GM21825 (cell line): Measurements from ENCODE around the gene NBPF8.
"Not testable (repeated sequence)": the region's sequence is repeated elsewhere in the genome, so short reads cannot be mapped to it uniquely, and the experiment has no call there.

Experiments used
- ATAC-seq: cut with Tn5 transposase; IDR thresholded peaks from one replicate; pipeline ENCODE4 v1.9.1; 2021; ENCODE audit warnings: mild to moderate bottlenecking, moderate library complexity; ENCODE audit not compliant: unreplicated experiment

Gene NBPF8

DNA sequence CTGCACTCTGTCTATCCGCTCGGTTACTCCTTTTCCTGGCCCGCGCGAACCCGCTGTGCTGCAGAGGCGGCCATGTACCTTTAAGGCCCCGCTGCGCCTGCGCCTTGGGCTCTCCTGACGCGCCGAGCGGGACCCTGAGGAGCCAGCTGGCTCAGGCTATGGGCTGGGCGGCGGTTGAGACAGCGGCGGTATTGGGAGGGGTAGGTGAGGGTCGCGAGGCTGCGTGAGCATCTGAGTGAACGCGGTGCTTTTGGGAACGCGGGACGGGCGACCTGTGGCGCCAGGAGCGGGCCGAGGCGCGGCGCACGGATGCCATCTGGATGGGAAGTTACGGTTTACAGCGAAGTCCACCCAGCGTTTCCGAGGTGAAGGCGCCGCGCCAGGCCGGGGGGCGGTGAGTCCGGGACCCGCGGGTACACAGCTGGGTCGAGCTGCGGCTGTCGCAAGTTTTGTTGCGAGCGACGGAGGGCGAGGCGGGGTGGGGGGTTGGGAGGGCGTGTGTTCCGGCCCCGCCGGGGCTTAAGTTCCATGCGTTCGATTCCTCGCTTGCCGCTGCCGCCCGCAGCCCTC is at the start of gene NBPF8:
Gene NBPF8, plus strand, starts transcription at position 125 of the 570 bp plus-strand sequence. CDS start 21,488 bp downstream, outside the sequence.
- ATAC-seq: peak; percentile 98

DNA sequence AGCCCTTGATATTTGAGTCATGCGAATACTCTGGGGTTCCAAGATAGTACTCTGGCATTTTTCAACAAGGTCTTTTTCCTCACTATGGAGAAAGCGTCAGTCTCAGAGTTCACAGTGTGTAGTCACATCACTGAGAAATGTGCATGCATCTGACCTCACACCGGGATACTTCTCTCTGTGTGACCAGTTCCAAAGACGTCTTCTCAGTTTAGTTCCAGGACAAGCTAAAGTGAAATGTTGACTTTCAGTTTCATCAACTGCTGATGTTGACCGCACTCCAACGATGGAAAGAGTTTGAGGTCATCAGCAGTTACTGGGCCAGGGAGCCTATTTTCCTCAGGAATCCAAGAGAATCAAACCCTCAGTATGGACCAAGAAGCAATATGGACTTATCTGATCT is 47.1 kb upstream of the NBPF8 start:
- ATAC-seq: not testable (repeated sequence)

- not testable (repeated sequence) for ATAC-seq
These were observed 28.2 kb upstream of the NBPF8 start for GRCh38 chr1:120386651-120387050.

- not testable (repeated sequence) for ATAC-seq
These were observed 26.2 kb upstream of the NBPF8 start for GRCh38 chr1:120388597-120389126.

- ATAC-seq: not testable (repeated sequence)
These were observed 23.5 kb upstream of the NBPF8 start for GRCh38 chr1:120391365-120391764.

DNA sequence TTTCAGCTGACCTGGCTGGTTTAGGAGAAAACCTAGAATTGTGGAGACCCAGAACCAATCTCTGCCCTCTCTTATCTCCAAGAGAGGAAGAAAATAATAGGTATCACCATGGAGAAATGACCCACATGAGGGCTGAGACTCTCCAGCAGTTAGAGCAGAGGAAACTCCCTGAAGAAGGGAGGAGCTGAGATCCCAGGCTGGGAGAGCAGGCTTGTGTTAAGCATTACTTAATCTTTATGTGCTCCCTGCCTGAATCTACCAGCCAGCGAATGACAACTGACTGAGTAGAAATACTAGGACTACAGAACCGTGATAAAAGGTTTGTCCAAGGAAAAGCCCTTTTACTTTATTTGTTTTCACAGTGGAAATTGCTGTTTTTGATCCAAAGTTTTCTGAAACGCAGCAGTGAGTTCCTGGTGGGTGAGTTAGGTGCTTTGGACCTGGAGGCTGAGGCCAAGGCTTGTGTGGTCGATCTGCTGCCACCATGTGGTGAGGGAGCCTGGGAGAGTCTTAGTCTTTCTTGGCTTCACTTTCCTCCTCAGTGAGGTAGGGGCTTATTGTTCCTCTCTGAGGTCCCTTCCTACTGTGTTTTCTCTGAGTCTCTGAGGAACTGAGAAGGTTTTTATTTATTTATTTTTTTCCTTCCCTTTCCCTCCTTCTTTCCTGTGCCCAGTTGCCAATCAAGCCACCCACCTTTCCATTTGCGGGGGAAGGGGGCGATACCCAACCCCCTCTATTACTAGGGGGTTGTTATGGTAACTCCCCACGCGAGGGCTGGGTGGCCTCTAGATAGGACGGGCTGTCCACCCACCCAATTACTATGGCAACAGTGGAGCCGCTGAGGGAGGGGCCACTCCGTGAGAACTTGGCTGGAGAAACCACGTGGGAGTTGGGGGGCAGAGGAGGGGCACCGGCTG is 21.3 kb upstream of the NBPF8 start:
- ATAC-seq: not testable (repeated sequence)

GRCh38 chr1:120405348-120405747 is 9.5 kb upstream of the NBPF8 start:
- ATAC-seq: not testable (repeated sequence)

GRCh38 chr1:120414451-120414850 is 384 bp upstream of the NBPF8 start:
- peak; percentile 11 for ATAC-seq

GRCh38 chr1:120415492-120415961 is 692 bp downstream of the NBPF8 start:
- ATAC-seq: peak; percentile 51

DNA sequence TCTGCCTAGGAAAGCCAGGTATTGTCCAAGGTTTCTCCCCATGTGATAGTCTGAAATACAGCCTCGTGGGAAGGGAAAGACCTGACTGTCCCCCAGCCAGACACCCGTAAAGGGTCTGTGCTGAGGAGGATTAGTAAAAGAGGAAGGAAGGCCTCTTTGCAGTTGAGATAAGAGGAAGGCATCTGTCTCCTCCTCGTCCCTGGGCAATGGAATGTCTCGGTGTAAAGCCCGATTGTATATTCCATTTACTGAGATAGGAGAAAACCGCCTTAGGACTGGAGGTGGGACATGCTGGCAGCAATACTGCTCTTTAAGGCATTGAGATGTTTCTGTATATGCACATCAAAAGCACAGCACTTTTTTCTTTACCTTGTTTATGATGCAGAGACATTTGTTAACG is 10.2 kb downstream of the NBPF8 start:
- ATAC-seq: not testable (repeated sequence)

DNA sequence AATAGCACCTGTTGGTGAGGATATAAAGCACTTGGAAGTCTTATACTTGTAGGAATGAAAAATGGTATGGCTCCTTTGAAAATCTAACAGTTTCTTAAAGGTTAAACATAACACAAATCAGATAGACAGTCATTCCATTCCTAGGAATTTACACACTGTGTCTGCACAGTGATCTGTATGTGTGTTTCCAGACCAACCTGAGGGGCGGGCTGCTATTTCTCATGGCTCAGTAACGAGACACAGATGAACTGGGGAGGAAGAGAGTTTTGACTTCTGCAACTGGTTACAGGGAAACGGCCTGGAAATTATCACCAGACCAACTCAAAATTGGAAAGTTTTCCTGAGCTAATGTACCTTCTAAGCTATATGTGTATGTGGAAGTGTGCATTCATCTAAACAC is 16.8 kb downstream of the NBPF8 start:
- not testable (repeated sequence) for ATAC-seq

DNA sequence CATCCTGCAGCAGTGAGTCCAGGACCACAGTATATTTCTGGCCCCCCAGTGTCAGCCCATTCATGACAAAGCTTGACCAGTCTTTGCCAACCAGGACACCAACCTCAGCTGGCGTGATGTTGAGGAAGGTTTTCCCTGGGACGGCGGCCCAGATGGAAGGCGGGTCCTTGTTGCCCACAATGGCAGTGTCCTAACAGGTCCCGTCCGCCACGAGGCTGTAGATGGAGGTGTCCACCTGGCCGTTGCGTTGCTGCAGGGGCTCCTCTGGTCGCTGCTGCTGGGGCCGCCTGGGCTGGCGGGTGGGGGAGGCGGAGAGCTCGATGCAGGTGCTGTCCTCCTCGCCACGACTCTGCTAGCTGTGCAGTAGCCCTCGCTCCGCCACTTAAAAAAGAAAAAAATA is 19.0 kb downstream of the NBPF8 start:
- ATAC-seq: not testable (repeated sequence)

- not testable (repeated sequence) for ATAC-seq
These were observed 34.3 kb downstream of the NBPF8 start for GRCh38 chr1:120449124-120449523.
